H1 (cell line): ENCODE results near the gene KLHL33. TPM values are rescaled to one million over a fixed set of nuclear protein-coding genes. Genes with fewer than 3 reads are reported as not detected.
A peak's percentile ranks its signal among the peaks of the same experiment; 100 is the strongest.

Experiments
- CTCF ChIA-PET: fragments of 300-600 bp; sonication (Branson Sonifier 250); formaldehyde crosslinking; loops from one replicate; lab custom pipeline; 2021; ENCODE audit not compliant: partially characterized antibody; lab: Charles Lee
- POLR2A ChIA-PET: fragments of 300-600 bp; sonication (Branson Sonifier 250); formaldehyde crosslinking; loops from one replicate; lab custom pipeline; 2021; ENCODE audit warnings: inconsistent platforms; ENCODE audit not compliant: partially characterized antibody; lab: Charles Lee
- DNase-seq, 2 experiments: peaks; one replicate each; pipeline versions ENCODE4 v3.0.0 to v3.0.0-alpha.2; 2010 to 2022; ENCODE audit warnings: low spot score in 2 of 2, low read depth in 1 of 2, mixed read lengths in 1 of 2
- FAIRE-seq: peaks from 2 replicates; lab custom pipeline; 2011; peaks lifted over from hg19 to GRCh38; lab: Jason Lieb, UNC
- H2AFZ ChIP-seq: 2 replicates; pipeline ENCODE4 v1.8.1; 2012; ENCODE audit warnings: low read length, inconsistent platforms
- H2AK5ac ChIP-seq: 2 replicates; pipeline ENCODE4 v1.6.1; 2013; ENCODE audit warnings: low read depth, low read length
- H2BK120ac ChIP-seq: replicated peaks from 2 replicates; pipeline ENCODE3; 2013; ENCODE audit warnings: low read depth, low read length, inconsistent platforms
- H2BK12ac ChIP-seq: 2 replicates; pipeline ENCODE4 v1.6.1; 2013; ENCODE audit warnings: low read depth, low read length
- H2BK15ac ChIP-seq: 2 replicates; pipeline ENCODE4 v1.6.1; 2013; ENCODE audit warnings: low read length
- H2BK20ac ChIP-seq: 2 replicates; pipeline ENCODE4 v1.6.1; 2013; ENCODE audit warnings: low read length
- H2BK5ac ChIP-seq: 2 replicates; pipeline ENCODE4 v1.6.1; 2013; ENCODE audit warnings: low read depth, low read length
- H3K14ac ChIP-seq: 2 replicates; pipeline ENCODE4 v1.6.1; 2013; ENCODE audit warnings: inconsistent platforms; ENCODE audit not compliant: insufficient read length
- H3K18ac ChIP-seq: 2 replicates; pipeline ENCODE4 v1.6.1; 2013; ENCODE audit warnings: low read length; ENCODE audit errors: extremely low read depth
- H3K23ac ChIP-seq: 2 replicates; pipeline ENCODE4 v1.6.1; 2013; ENCODE audit warnings: inconsistent platforms; ENCODE audit not compliant: insufficient read length
- H3K23me2 ChIP-seq: 2 replicates; pipeline ENCODE4 v1.6.1; 2013; ENCODE audit warnings: low read depth, low read length
- H3K27ac ChIP-seq: 2 replicates; pipeline ENCODE4 v1.6.1; 2011; ENCODE audit warnings: low read depth, low read length, inconsistent platforms
- H3K27me3 ChIP-seq, 4 experiments: replicated peaks in 1 of 4; 1 replicate in 1 of 4; 2 replicates in 3 of 4; pipeline versions ENCODE4 v1.6.1 to v1.8.1; 2011 to 2013; ENCODE audit warnings: low read length in 3 of 4, mild to moderate bottlenecking in 3 of 4, inconsistent platforms in 2 of 4, mixed read lengths in 2 of 4, moderate library complexity in 1 of 4; ENCODE audit not compliant: control insufficient read depth in 3 of 4, insufficient read depth in 3 of 4; ENCODE audit errors: extremely low read depth in 1 of 4
- H3K36me3 ChIP-seq, 4 experiments: 2 replicates each; pipeline versions ENCODE4 v1.6.1 to v1.8.1; 2011 to 2013; ENCODE audit warnings: mild to moderate bottlenecking in 4 of 4, low read length in 3 of 4, moderate library complexity in 2 of 4, control low read depth in 1 of 4, inconsistent platforms in 1 of 4; ENCODE audit not compliant: insufficient read depth in 4 of 4, control insufficient read depth in 2 of 4
- H3K4ac ChIP-seq: replicated peaks from 2 replicates; pipeline ENCODE3; 2013; ENCODE audit warnings: low read length, low read depth, mixed read lengths, inconsistent platforms; ENCODE audit not compliant: insufficient read length
- H3K4me1 ChIP-seq, 4 experiments: replicated peaks in 1 of 4; 1 replicate in 1 of 4; 2 replicates in 3 of 4; pipeline versions ENCODE4 v1.6.1 to v1.8.1; 2011 to 2013; ENCODE audit warnings: low read length in 3 of 4, inconsistent platforms in 2 of 4, mixed read lengths in 1 of 4; ENCODE audit not compliant: insufficient read depth in 4 of 4, control insufficient read depth in 3 of 4
- H3K4me2 ChIP-seq, 2 experiments: 2 replicates each; pipeline versions ENCODE4 v1.6.1 to v1.8.1; 2011 to 2013; ENCODE audit warnings: low read depth in 2 of 2, low read length in 2 of 2, control low read depth in 1 of 2, inconsistent platforms in 1 of 2, mild to moderate bottlenecking in 1 of 2; ENCODE audit not compliant: insufficient read depth in 1 of 2
- H3K4me3 ChIP-seq, 4 experiments: fragments of 200-600, 300-600 bp in 1 of 4; sonication (generic), shearing (Covaris generic), sonication (Bioruptor Twin) in 1 of 4; 2 replicates each; pipeline versions ENCODE4 v1.5.1 to v1.8.1; 2011 to 2016; ENCODE audit warnings: low read length in 4 of 4, low read depth in 3 of 4, control low read depth in 2 of 4, inconsistent platforms in 2 of 4, mild to moderate bottlenecking in 2 of 4, mixed read lengths in 1 of 4, moderate library complexity in 1 of 4; ENCODE audit not compliant: insufficient read depth in 2 of 4; ENCODE audit errors: extremely low read depth in 1 of 4
- H3K56ac ChIP-seq: replicated peaks from 2 replicates; pipeline ENCODE3; 2013; ENCODE audit warnings: low read depth, mild to moderate bottlenecking, mixed read lengths, low read length, inconsistent platforms; ENCODE audit not compliant: insufficient read length
- H3K79me1 ChIP-seq: 2 replicates; pipeline ENCODE4 v1.6.1; 2013; ENCODE audit warnings: low read depth, low read length, control low read depth
- H3K79me2 ChIP-seq, 2 experiments: 2 replicates each; pipeline versions ENCODE4 v1.6.1 to v1.8.1; 2012 to 2013; ENCODE audit warnings: low read length in 2 of 2, mild to moderate bottlenecking in 2 of 2, inconsistent platforms in 1 of 2; ENCODE audit not compliant: insufficient read depth in 2 of 2, control insufficient read depth in 1 of 2
- H3K9ac ChIP-seq, 4 experiments: replicated peaks in 1 of 4; 1 replicate in 1 of 4; 2 replicates in 3 of 4; pipeline versions ENCODE4 v1.6.1 to v1.8.1; 2011 to 2013; ENCODE audit warnings: low read depth in 3 of 4, low read length in 3 of 4, control low read depth in 2 of 4, mild to moderate bottlenecking in 2 of 4, moderate library complexity in 2 of 4, inconsistent platforms in 1 of 4; ENCODE audit errors: extremely low read depth in 1 of 4
- H3K9me3 ChIP-seq, 2 experiments: 2 replicates each; pipeline versions ENCODE4 v1.6.1 to v1.8.1; 2012 to 2013; ENCODE audit warnings: mild to moderate bottlenecking in 2 of 2, moderate library complexity in 2 of 2, control low read depth in 1 of 2, inconsistent platforms in 1 of 2, low read depth in 1 of 2, low read length in 1 of 2, mixed read lengths in 1 of 2; ENCODE audit not compliant: insufficient read depth in 2 of 2
- H4K20me1 ChIP-seq, 2 experiments: replicated peaks in 1 of 2; 2 replicates each; pipeline versions ENCODE3 to v1.8.1; 2011 to 2013; ENCODE audit warnings: inconsistent platforms in 2 of 2, low read length in 2 of 2, mild to moderate bottlenecking in 1 of 2; ENCODE audit not compliant: insufficient read depth in 2 of 2, control insufficient read depth in 1 of 2
- H4K5ac ChIP-seq: 2 replicates; pipeline ENCODE4 v1.6.1; 2013; ENCODE audit warnings: low read length, low read depth, mixed read lengths, inconsistent platforms; ENCODE audit not compliant: insufficient read length
- H4K8ac ChIP-seq: 2 replicates; pipeline ENCODE4 v1.8.0; 2013; ENCODE audit warnings: mild to moderate bottlenecking, moderate library complexity, low read length, inconsistent platforms; ENCODE audit not compliant: insufficient read depth; ENCODE audit errors: extremely low read depth
- H4K91ac ChIP-seq: replicated peaks from 2 replicates; pipeline ENCODE3; 2013; ENCODE audit warnings: low read length, mixed read lengths, inconsistent platforms; ENCODE audit not compliant: insufficient read length
- FOSL1 ChIP-seq: IDR thresholded peaks from 2 replicates; pipeline ENCODE4 v1.6.1; 2011; ENCODE audit warnings: mild to moderate bottlenecking, low read depth, low read length, moderate library complexity; ENCODE audit not compliant: insufficient read depth
- HDAC6 ChIP-seq: IDR thresholded peaks from one replicate; pipeline ENCODE4 v1.7.1; 2012; ENCODE audit warnings: low read depth, mild to moderate bottlenecking, inconsistent platforms, low read length, moderate library complexity
- KDM1A ChIP-seq: fragments of 200-600, 300-600 bp; sonication (generic); IDR thresholded peaks from 2 replicates; pipeline ENCODE4 v1.7.1; 2016; ENCODE audit warnings: mild to moderate bottlenecking, low read length, borderline replicate concordance
- NRF1 ChIP-seq: IDR thresholded peaks from 2 replicates; pipeline ENCODE4 v1.6.1; 2011; ENCODE audit warnings: mild to moderate bottlenecking, low read depth, low read length, improper control_type of control experiment
- POU5F1 ChIP-seq: IDR thresholded peaks from 2 replicates; pipeline ENCODE4 v1.6.1; 2011; ENCODE audit warnings: low read depth, mild to moderate bottlenecking, low read length, moderate library complexity
- RAD21 ChIP-seq, 2 experiments: IDR thresholded peaks in 1 of 2; conservative IDR thresholded peaks in 1 of 2; 2 replicates each; pipeline ENCODE4 v1.6.1; 2011; ENCODE audit warnings: low read depth in 2 of 2, low read length in 2 of 2, improper control_type of control experiment in 1 of 2, inconsistent platforms in 1 of 2, mild to moderate bottlenecking in 1 of 2, moderate library complexity in 1 of 2
- SAP30 ChIP-seq: fragments of 300-600 bp; sonication (generic); IDR thresholded peaks from 2 replicates; pipeline ENCODE4 v1.7.1; 2012; ENCODE audit warnings: low read length, moderate library complexity, mild to moderate bottlenecking, inconsistent platforms; ENCODE audit not compliant: insufficient read depth, insufficient replicate concordance
- WGBS, 2 experiments: shearing (Covaris generic) in 1 of 2; methylation state at CpG; one replicate each; pipeline versions ENCODE4 v1.1.6 to v1.1.7; 2013 to 2015; ENCODE audit warnings: low lambda C conversion rate in 2 of 2, mixed read lengths in 2 of 2, inconsistent platforms in 1 of 2, low coverage in 1 of 2, missing lambda C conversion rate in 1 of 2; ENCODE audit not compliant: insufficient replicate concordance in 2 of 2, insufficient coverage in 1 of 2, insufficient read length in 1 of 2; ENCODE audit errors: extremely low coverage in 1 of 2, missing lambda C conversion rate in 1 of 2; 5-methylcytosine and 5-hydroxymethylcytosine counted together
- polyA plus RNA-seq, 7 experiments: library from polyadenylated mRNA; depleted of rRNA in 3 of 7; stranded (reverse) in 5 of 7; unstranded in 2 of 7; fragments of >200 nt in 5 of 7; fragments of 200-250 nt in 2 of 7; gene quantifications; 1 replicate in 5 of 7; 2 replicates in 1 of 7; 4 replicates in 1 of 7; pipeline versions ENCODE4 v1.2.1 to v1.2.3, GENCODE V29; 2011 to 2013; ENCODE audit warnings: missing spikeins in 2 of 7, mixed read lengths in 2 of 7
- total RNA-seq: library from RNA; stranded (reverse); fragmentation: NEBNext Ultra II Directional; extraction: Animal tissue kit (Norgen Biotek cat#: 25700); gene quantifications from 2 replicates; pipeline ENCODE4 v1.2.1, GENCODE V29; 2021

KLHL33 gene
- total and polyA plus RNA-seq, 2 of the 8 experiments (the other 6 are each of a cell fraction or from before 2014, with no cell fraction given) = 0.11 to 0.17 TPM

DNA sequence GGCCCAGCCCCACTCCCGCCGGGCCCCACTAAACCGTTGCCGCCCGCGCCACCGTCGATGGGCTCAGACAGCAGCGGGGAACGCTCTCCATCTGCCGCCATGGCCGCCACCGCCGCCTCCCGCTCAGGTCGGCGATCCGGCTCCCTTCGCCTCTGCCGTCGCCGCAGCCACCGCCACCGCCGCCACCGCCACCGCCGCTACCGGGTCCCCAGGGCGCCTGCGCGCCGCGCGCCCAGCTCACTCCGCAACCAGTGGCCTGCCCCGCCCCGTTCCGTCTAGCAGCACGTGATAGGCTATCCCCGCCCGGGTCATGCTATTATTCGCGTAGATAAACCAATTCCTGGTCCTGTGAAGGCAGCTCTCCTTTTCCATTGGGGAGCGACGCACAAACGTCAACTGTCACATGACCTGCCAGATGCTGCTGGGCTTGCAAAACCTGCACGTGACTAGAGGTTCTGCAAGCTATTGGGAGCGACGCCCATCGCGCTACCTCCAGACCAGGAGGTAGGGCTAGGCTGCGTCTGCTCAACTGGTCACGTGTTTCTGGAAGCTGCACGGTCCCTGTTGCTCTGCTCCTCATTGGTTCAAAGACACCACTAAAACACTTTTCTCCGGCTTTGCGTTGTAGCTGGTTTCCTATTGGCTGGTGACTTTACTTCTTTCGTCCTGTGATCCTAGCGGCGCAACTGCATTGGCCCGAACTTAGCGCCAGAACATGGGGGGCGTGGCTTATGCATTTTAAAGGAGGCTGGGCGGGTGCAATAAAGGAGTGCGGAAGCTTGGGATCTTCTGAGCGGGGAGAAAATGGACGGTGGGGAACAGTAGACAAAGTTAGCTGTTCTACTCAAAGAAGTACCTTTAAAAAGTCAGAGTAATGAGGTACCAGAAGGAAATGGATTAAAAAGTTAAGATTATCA is 25.5 kb upstream of the KLHL33 start, which contains the start of gene PIP4P1:
Gene PIP4P1, minus strand, starts transcription at position 210 of the 917 bp plus-strand sequence. Its CDS starts 109 bp downstream, at position 101.
- peaks cover 16 to 36% (median 27%) of the 10 kb centered on the region in 4 experiments; a peak in 7 of 8 replicates for H3K36me3 ChIP-seq
- H2AFZ ChIP-seq = no peak within 1 kb of the TSS
- H3K79me2 ChIP-seq = peaks cover 5 to 21% of the 10 kb centered on the region in 2 experiments
- H3K4me1 ChIP-seq = peaks cover 0 to 7% (median 2%) of the 10 kb centered on the region in 4 experiments; a peak in 4 of 7 replicates
- peak within 1 kb of the TSS; percentile 68 to 95 (median 78) for H3K9ac ChIP-seq
- peak within 1 kb of the TSS; percentile 95 for H4K8ac ChIP-seq
- H3K4me3 ChIP-seq = peak within 1 kb of the TSS; percentile 71 to 87 (median 78)
- no peak within 1 kb of the TSS for H2BK15ac ChIP-seq
- WGBS, 2 experiments = 3% methylated on average over 32 of the region's 67 CpGs; no CpG with 5 or more reads in 1 of the 2 experiments
- peak within 1 kb of the TSS; percentile 75; the same call in 1 of the 2 replicates for H3K18ac ChIP-seq
- H3K79me1 ChIP-seq = peaks cover 6% of the 10 kb centered on the region
- H3K27ac ChIP-seq = peak within 1 kb of the TSS; percentile 85
- DNase-seq (peak; percentile 94 to 100), FAIRE-seq (peak; percentile 97)
- H2AK5ac ChIP-seq = peak within 1 kb of the TSS; percentile 46; the same call in 1 of the 2 replicates
- H4K91ac ChIP-seq = peak within 1 kb of the TSS; percentile 83
- H2BK12ac ChIP-seq = peak within 1 kb of the TSS; percentile 51; the same call in 1 of the 2 replicates
- no peaks in the 10 kb centered on the region; a peak in 1 of 7 replicates for H3K27me3 ChIP-seq
- H4K20me1 ChIP-seq = peaks cover 0 to 12% of the 10 kb centered on the region in 2 experiments
- ChIA-PET CTCF (interaction anchor here (0.8 to 1.7 kb wide), 5 partner anchors 14 to 147 kb away, joined by 3 to 4 read pairs (median 3); no protein-coding TSS in a partner anchor), POLR2A (interaction anchor here (0.5 to 3.2 kb wide), 14 partner anchors 9 to 197 kb away, joined by 3 to 25 read pairs (median 3); partner anchors contain the start of gene PARP2)
- H2BK120ac ChIP-seq = no peak within 1 kb of the TSS
- H3K23ac ChIP-seq = no peak within 1 kb of the TSS
- no peaks in the 10 kb centered on the region for H3K9me3 ChIP-seq
- H3K56ac ChIP-seq = peak within 1 kb of the TSS; percentile 77
- H3K14ac ChIP-seq = no peak within 1 kb of the TSS
- H2BK5ac ChIP-seq = peak within 1 kb of the TSS; percentile 77
- no peak within 1 kb of the TSS for H2BK20ac ChIP-seq
- H3K23me2 ChIP-seq = peaks cover 5% of the 10 kb centered on the region; the same call in 1 of the 2 replicates
- H3K4me2 ChIP-seq = peak within 1 kb of the TSS; percentile 81 to 97
- no peak within 1 kb of the TSS for H4K5ac ChIP-seq
- H3K4ac ChIP-seq = no peak within 1 kb of the TSS
- TF ChIP-seq KDM1A = no peak
- peak; percentile 55 for TF ChIP-seq NRF1
- TF ChIP-seq POU5F1 = no peak
- TF ChIP-seq FOSL1 = no peak
- peak; percentile 43 for TF ChIP-seq SAP30
- TF ChIP-seq RAD21 (IDR thresholded peaks at IDR 0.05 in 1 of 2, conservative IDR thresholded peaks at IDR 0.05 in 1 of 2; ENCODE audit: low read depth in 2 of 2, low read length in 2 of 2) = no peak
- no peak for TF ChIP-seq HDAC6
